HepG2 (cell line): ENCODE data around the gene THRAP3. TPM values are rescaled to one million over a fixed set of nuclear protein-coding genes. Genes with fewer than 3 reads are reported as not detected.

Source experiments
- AGO2 ChIP-seq: fragments of 200-400 bp; formaldehyde crosslinking; optimal IDR thresholded peaks from 2 replicates; pipeline ENCODE3; 2017; ENCODE audit warnings: mild to moderate bottlenecking, low read depth, low read length, moderate library complexity
- ARNT ChIP-seq: fragments of 450-650 bp; IDR thresholded peaks from 2 replicates; pipeline ENCODE4 v1.6.1; 2017
- ATRX ChIP-seq: sonication (generic); formaldehyde crosslinking; IDR thresholded peaks from 2 replicates; pipeline ENCODE4 v1.4.0; 2020; ENCODE audit warnings: missing genetic modification reagents, borderline replicate concordance
- CSRNP1 ChIP-seq: sonication (generic); formaldehyde crosslinking; IDR thresholded peaks from 2 replicates; pipeline ENCODE4 v1.8.1; 2023; ENCODE audit warnings: mild to moderate bottlenecking, missing genetic modification reagents
- E2F1 ChIP-seq: sonication (generic); formaldehyde crosslinking; IDR thresholded peaks from 2 replicates; pipeline ENCODE4 v1.5.0; 2020; ENCODE audit warnings: missing genetic modification reagents
- FOSL1 ChIP-seq: sonication (generic); formaldehyde crosslinking; IDR thresholded peaks from 2 replicates; pipeline ENCODE4 v1.9.0; 2021; ENCODE audit warnings: missing genetic modification reagents, borderline replicate concordance
- NAIF1 ChIP-seq: sonication (generic); formaldehyde crosslinking; IDR thresholded peaks from 2 replicates; pipeline ENCODE4 v1.5.0; 2020; ENCODE audit warnings: mild to moderate bottlenecking, missing genetic modification reagents, borderline replicate concordance
- NFE2L1 ChIP-seq: sonication (generic); formaldehyde crosslinking; IDR thresholded peaks from 2 replicates; pipeline ENCODE4 v1.4.0; 2020; ENCODE audit warnings: missing genetic modification reagents, mild to moderate bottlenecking, borderline replicate concordance
- POLR2AphosphoS5 ChIP-seq: IDR thresholded peaks from 2 replicates; pipeline ENCODE4 v1.6.1; 2012; ENCODE audit warnings: low read depth, low read length
- RBM39 ChIP-seq: fragments of 200-400 bp; formaldehyde crosslinking; IDR thresholded peaks from one replicate; pipeline ENCODE4 v1.6.1; 2018; ENCODE audit warnings: antibody characterized with exemption, mild to moderate bottlenecking, low read depth, low read length; ENCODE audit not compliant: poor library complexity, severe bottlenecking
- SIX1 ChIP-seq: sonication (generic); formaldehyde crosslinking; IDR thresholded peaks from 2 replicates; pipeline ENCODE4 v1.4.0; 2020; ENCODE audit warnings: missing genetic modification reagents, borderline replicate concordance
- THAP7 ChIP-seq: sonication (generic); formaldehyde crosslinking; IDR thresholded peaks from 2 replicates; pipeline ENCODE4 v1.8.1; 2023; ENCODE audit warnings: mild to moderate bottlenecking, missing genetic modification reagents
- ZNF530 ChIP-seq: sonication (generic); formaldehyde crosslinking; IDR thresholded peaks from 2 replicates; pipeline ENCODE4 v1.5.0; 2020; ENCODE audit warnings: low read depth, mild to moderate bottlenecking, missing genetic modification reagents
- ZNF546 ChIP-seq: sonication (generic); formaldehyde crosslinking; conservative IDR thresholded peaks from 2 replicates; pipeline ENCODE4 v1.8.1; 2023; ENCODE audit warnings: mild to moderate bottlenecking, missing genetic modification reagents
- polyA plus RNA-seq, 8 experiments: library from polyadenylated mRNA; depleted of rRNA in 3 of 8; stranded (reverse) in 7 of 8; unstranded in 1 of 8; fragments of >200 nt; fragmentation: Illumina TruSeq in 4 of 8; extraction: Trizol in 4 of 8; gene quantifications; 2 replicates each; pipeline versions ENCODE4 v1.2.1 to v1.2.3, GENCODE V29; 2011 to 2016; ENCODE audit warnings: low read depth in 4 of 8, missing spikeins in 1 of 8, mixed read lengths in 1 of 8; ENCODE audit not compliant: insufficient read depth in 1 of 8
- total RNA-seq, 5 experiments: library from RNA; depleted of rRNA; stranded (reverse); fragments of >200 nt; fragmentation: Illumina TruSeq; extraction: Trizol; gene quantifications; 2 replicates each; pipeline ENCODE4 v1.2.3, GENCODE V29; 2016; ENCODE audit warnings: low read depth in 1 of 5
- TF ChIP-seq, protein P1 (sequence below): sonication (generic); formaldehyde crosslinking; IDR thresholded peaks from 2 replicates; pipeline ENCODE4 v1.5.1; 2020; ENCODE audit warnings: missing genetic modification reagents, mild to moderate bottlenecking, borderline replicate concordance
- TF ChIP-seq, protein P2 (sequence below): sonication (generic); formaldehyde crosslinking; IDR thresholded peaks from 2 replicates; pipeline ENCODE4 v1.4.0; 2020; ENCODE audit warnings: missing genetic modification reagents
- TF ChIP-seq, protein P3 (sequence below): sonication (generic); formaldehyde crosslinking; IDR thresholded peaks from 2 replicates; pipeline ENCODE4 v1.4.0; 2020; ENCODE audit warnings: missing genetic modification reagents
- TF ChIP-seq, protein P4 (sequence below): IDR thresholded peaks from 2 replicates; pipeline ENCODE4 v1.6.1; 2016; ENCODE audit warnings: missing compliant biosample characterization, missing genetic modification reagents, borderline replicate concordance

Gene THRAP3
- total and polyA plus RNA-seq, 2 of the 13 experiments (the other 11 are each of a cell fraction or from before 2014, with no cell fraction given) = 45.0 to 92.6 TPM

GRCh38 chr1:36306902-36307456 is 82.7 kb downstream of the THRAP3 start (continued):
- TF ChIP-seq CSRNP1 (CRISPR knock-in tag) (no peak), ZNF546 (CRISPR knock-in tag) (no peak; the same call in 1 of the 2 replicates), RBM39 (no peak), ZNF530 (CRISPR knock-in tag) (no peak), FOSL1 (CRISPR knock-in tag) (no peak), ARNT (no peak), NFE2L1 (CRISPR knock-in tag) (no peak), E2F1 (peak; percentile 36; the same call in 1 of the 2 replicates), POLR2AphosphoS5 (peak; percentile 97), ATRX (CRISPR knock-in tag) (no peak), AGO2 (no peak), SIX1 (CRISPR knock-in tag) (no peak), THAP7 (CRISPR knock-in tag) (no peak), NAIF1 (CRISPR knock-in tag) (no peak)
- TF ChIP-seq, protein P1, sequence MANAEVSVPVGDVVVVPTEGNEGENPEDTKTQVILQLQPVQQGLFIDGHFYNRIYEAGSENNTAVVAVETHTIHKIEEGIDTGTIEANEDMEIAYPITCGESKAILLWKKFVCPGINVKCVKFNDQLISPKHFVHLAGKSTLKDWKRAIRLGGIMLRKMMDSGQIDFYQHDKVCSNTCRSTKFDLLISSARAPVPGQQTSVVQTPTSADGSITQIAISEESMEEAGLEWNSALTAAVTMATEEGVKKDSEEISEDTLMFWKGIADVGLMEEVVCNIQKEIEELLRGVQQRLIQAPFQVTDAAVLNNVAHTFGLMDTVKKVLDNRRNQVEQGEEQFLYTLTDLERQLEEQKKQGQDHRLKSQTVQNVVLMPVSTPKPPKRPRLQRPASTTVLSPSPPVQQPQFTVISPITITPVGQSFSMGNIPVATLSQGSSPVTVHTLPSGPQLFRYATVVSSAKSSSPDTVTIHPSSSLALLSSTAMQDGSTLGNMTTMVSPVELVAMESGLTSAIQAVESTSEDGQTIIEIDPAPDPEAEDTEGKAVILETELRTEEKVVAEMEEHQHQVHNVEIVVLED (CRISPR knock-in tag) = peak; percentile 82; the same call in 1 of the 2 replicates
- TF ChIP-seq, protein P2, sequence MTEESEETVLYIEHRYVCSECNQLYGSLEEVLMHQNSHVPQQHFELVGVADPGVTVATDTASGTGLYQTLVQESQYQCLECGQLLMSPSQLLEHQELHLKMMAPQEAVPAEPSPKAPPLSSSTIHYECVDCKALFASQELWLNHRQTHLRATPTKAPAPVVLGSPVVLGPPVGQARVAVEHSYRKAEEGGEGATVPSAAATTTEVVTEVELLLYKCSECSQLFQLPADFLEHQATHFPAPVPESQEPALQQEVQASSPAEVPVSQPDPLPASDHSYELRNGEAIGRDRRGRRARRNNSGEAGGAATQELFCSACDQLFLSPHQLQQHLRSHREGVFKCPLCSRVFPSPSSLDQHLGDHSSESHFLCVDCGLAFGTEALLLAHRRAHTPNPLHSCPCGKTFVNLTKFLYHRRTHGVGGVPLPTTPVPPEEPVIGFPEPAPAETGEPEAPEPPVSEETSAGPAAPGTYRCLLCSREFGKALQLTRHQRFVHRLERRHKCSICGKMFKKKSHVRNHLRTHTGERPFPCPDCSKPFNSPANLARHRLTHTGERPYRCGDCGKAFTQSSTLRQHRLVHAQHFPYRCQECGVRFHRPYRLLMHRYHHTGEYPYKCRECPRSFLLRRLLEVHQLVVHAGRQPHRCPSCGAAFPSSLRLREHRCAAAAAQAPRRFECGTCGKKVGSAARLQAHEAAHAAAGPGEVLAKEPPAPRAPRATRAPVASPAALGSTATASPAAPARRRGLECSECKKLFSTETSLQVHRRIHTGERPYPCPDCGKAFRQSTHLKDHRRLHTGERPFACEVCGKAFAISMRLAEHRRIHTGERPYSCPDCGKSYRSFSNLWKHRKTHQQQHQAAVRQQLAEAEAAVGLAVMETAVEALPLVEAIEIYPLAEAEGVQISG (CRISPR knock-in tag) = no peak
- TF ChIP-seq, protein P3, sequence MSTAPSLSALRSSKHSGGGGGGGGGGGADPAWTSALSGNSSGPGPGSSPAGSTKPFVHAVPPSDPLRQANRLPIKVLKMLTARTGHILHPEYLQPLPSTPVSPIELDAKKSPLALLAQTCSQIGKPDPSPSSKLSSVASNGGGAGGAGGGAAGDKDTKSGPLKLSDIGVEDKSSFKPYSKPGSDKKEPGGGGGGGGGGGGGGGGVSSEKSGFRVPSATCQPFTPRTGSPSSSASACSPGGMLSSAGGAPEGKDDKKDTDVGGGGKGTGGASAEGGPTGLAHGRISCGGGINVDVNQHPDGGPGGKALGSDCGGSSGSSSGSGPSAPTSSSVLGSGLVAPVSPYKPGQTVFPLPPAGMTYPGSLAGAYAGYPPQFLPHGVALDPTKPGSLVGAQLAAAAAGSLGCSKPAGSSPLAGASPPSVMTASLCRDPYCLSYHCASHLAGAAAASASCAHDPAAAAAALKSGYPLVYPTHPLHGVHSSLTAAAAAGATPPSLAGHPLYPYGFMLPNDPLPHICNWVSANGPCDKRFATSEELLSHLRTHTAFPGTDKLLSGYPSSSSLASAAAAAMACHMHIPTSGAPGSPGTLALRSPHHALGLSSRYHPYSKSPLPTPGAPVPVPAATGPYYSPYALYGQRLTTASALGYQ (CRISPR knock-in tag) = no peak
- TF ChIP-seq, protein P4, sequence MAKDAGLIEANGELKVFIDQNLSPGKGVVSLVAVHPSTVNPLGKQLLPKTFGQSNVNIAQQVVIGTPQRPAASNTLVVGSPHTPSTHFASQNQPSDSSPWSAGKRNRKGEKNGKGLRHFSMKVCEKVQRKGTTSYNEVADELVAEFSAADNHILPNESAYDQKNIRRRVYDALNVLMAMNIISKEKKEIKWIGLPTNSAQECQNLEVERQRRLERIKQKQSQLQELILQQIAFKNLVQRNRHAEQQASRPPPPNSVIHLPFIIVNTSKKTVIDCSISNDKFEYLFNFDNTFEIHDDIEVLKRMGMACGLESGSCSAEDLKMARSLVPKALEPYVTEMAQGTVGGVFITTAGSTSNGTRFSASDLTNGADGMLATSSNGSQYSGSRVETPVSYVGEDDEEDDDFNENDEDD (CRISPR knock-in tag) = no peak
